B cell (primary cell): Measurements from ENCODE around the gene CEP170. TPM values are rescaled to one million over a fixed set of nuclear protein-coding genes. Genes with fewer than 3 reads are reported as not detected.

Experiments
- ATAC-seq: fragments of 200-7000 bp; cut with Tn5 transposase; one replicate; pipeline ENCODE4 v1.10.0; 2021; ENCODE audit warnings: low read depth, mild to moderate bottlenecking, moderate number of reproducible peaks, moderate library complexity
- CTCF ChIA-PET: fragments of 350-600 bp; sonication (Branson Sonifier 250); formaldehyde crosslinking; loops from one replicate; lab custom pipeline; 2021; ENCODE audit warnings: antibody characterized with exemption, inconsistent platforms; lab: Charles Lee
- POLR2A ChIA-PET: fragments of 350-600 bp; sonication (Branson Sonifier 250); formaldehyde crosslinking; loops from one replicate; lab custom pipeline; 2021; ENCODE audit warnings: antibody characterized with exemption; lab: Charles Lee
- DNase-seq: peaks from one replicate; pipeline ENCODE4 v3.0.0; 2013
- H2AFZ ChIP-seq: 2 replicates; pipeline ENCODE4 v1.6.1; 2012; ENCODE audit warnings: mild to moderate bottlenecking, low read depth, low read length; ENCODE audit not compliant: insufficient read depth, poor library complexity, severe bottlenecking
- H3K27ac ChIP-seq, 2 donors: 1 replicate in 1 of 2; 2 replicates in 1 of 2; pipeline ENCODE4 v1.5.1; 2012 to 2013; ENCODE audit warnings: low read length in 2 of 2, mild to moderate bottlenecking in 2 of 2, moderate library complexity in 1 of 2
- H3K27me3 ChIP-seq, 4 experiments: fragments of 200-600 bp in 1 of 4; sonication (generic) in 1 of 4; replicated peaks in 1 of 4; 1 replicate in 2 of 4; 2 replicates in 2 of 4; pipeline versions ENCODE4 v1.6.1 to v1.7.0; 2013 to 2016; ENCODE audit warnings: low read length in 3 of 4, mild to moderate bottlenecking in 2 of 4, mixed read lengths in 1 of 4, moderate library complexity in 1 of 4; ENCODE audit not compliant: insufficient read depth in 4 of 4, control insufficient read depth in 3 of 4; ENCODE audit errors: control extremely low read depth in 1 of 4
- H3K36me3 ChIP-seq, 2 experiments: replicated peaks in 1 of 2; 1 replicate in 1 of 2; 2 replicates in 1 of 2; pipeline versions ENCODE4 v1.6.1 to v1.7.1; 2013; ENCODE audit warnings: low read length in 1 of 2; ENCODE audit not compliant: insufficient read depth in 2 of 2, control insufficient read depth in 1 of 2; ENCODE audit errors: control extremely low read depth in 1 of 2, extremely low read depth in 1 of 2
- H3K4me1 ChIP-seq, 2 donors: fragments of 200-600 bp in 1 of 2; sonication (generic) in 1 of 2; 1 replicate in 1 of 2; 2 replicates in 1 of 2; pipeline versions ENCODE4 v1.5.1 to v1.6.1; 2013 to 2017; ENCODE audit warnings: low read length in 2 of 2; ENCODE audit not compliant: control insufficient read depth in 2 of 2, insufficient read depth in 2 of 2
- H3K4me2 ChIP-seq: replicated peaks from 2 replicates; pipeline ENCODE3; 2012; ENCODE audit warnings: mild to moderate bottlenecking, low read depth, low read length; ENCODE audit not compliant: poor library complexity, severe bottlenecking
- H3K4me3 ChIP-seq, 5 experiments: fragments of 200-600 bp in 1 of 5; sonication (generic) in 1 of 5; 1 replicate in 3 of 5; 2 replicates in 2 of 5; pipeline versions ENCODE4 v1.5.1 to v1.7.0; 2011 to 2016; ENCODE audit warnings: low read length in 4 of 5, mild to moderate bottlenecking in 4 of 5, low read depth in 2 of 5, control low read depth in 1 of 5, moderate library complexity in 1 of 5; ENCODE audit not compliant: insufficient read depth in 1 of 5; ENCODE audit errors: control extremely low read depth in 1 of 5, extremely low read depth in 1 of 5
- H3K79me2 ChIP-seq: fragments of 200-600 bp; sonication (generic); one replicate; pipeline ENCODE4 v1.6.0; 2016; ENCODE audit warnings: low read length; ENCODE audit not compliant: control insufficient read depth, insufficient read depth
- H3K9ac ChIP-seq: fragments of 200-600 bp; sonication (generic); 2 replicates; pipeline ENCODE4 v1.6.1; 2017; ENCODE audit warnings: mild to moderate bottlenecking, low read length, moderate library complexity
- H3K9me3 ChIP-seq, 3 donors: one replicate each; pipeline versions ENCODE4 v1.6.1 to v1.7.1; 2013; ENCODE audit warnings: low read length in 2 of 3; ENCODE audit not compliant: control insufficient read depth in 2 of 3, insufficient read depth in 1 of 3; ENCODE audit errors: control extremely low read depth in 1 of 3
- H4K20me1 ChIP-seq: 2 replicates; pipeline ENCODE4 v1.6.0; 2012; ENCODE audit warnings: mild to moderate bottlenecking, low read length; ENCODE audit not compliant: insufficient read depth, control insufficient read depth, poor library complexity, severe bottlenecking
- H3K27ac Mint-ChIP-seq: one replicate; pipeline ENCODE4 v1.8.0; 2021; ENCODE audit warnings: mixed read lengths
- H3K27me3 Mint-ChIP-seq: one replicate; pipeline ENCODE4 v1.8.0; 2021; ENCODE audit warnings: mixed read lengths
- H3K4me1 Mint-ChIP-seq: one replicate; pipeline ENCODE4 v1.8.0; 2021; ENCODE audit warnings: mixed read lengths
- H3K4me3 Mint-ChIP-seq: one replicate; pipeline ENCODE4 v1.8.0; 2021; ENCODE audit warnings: mixed read lengths
- H3K9me3 Mint-ChIP-seq: one replicate; pipeline ENCODE4 v1.8.0; 2022; ENCODE audit warnings: mixed read lengths; ENCODE audit not compliant: insufficient read depth
- EZH2 ChIP-seq: IDR thresholded peaks from 2 replicates; pipeline ENCODE4 v1.6.1; 2012; ENCODE audit warnings: borderline replicate concordance, low read depth, mild to moderate bottlenecking, moderate library complexity, low read length; ENCODE audit not compliant: insufficient read depth, poor library complexity, severe bottlenecking
- WGBS: methylation state at CpG from one replicate; pipeline ENCODE4 v1.1.5; 2013; ENCODE audit warnings: missing lambda C conversion rate; ENCODE audit not compliant: insufficient coverage; 5-methylcytosine and 5-hydroxymethylcytosine counted together
- intact Hi-C: fragments of 100-400 bp; cut with micrococcal nuclease; formaldehyde crosslinking; loops from one replicate; pipeline ENCODE4 v1.10.0; 2022
- polyA plus RNA-seq: library from polyadenylated mRNA; depleted of rRNA; stranded (reverse); fragments of >200 nt; gene quantifications from 2 replicates; pipeline ENCODE4 v1.2.3, GENCODE V29; 2012
- total RNA-seq, 2 donors: library from RNA; stranded (reverse); fragments of 120-200 nt in 1 of 2; gene quantifications; 1 replicate in 1 of 2; 2 replicates in 1 of 2; pipeline versions ENCODE4 v1.2.3 to v1.2.4, GENCODE V29; 2013 to 2022
- TF ChIP-seq, protein P1 (sequence below): fragments of 200-600 bp; IDR thresholded peaks from one replicate; pipeline ENCODE4 v1.8.0; 2022; ENCODE audit warnings: antibody characterized with exemption, mild to moderate bottlenecking

CEP170 gene
- total and polyA plus RNA-seq, 2 donors (not counting 1 experiment from before 2014, with no cell fraction given) = 27.3 to 145 TPM

GRCh38 chr1:243251539-243251938, 3.5 kb downstream of the CEP170 start:
- Histone ChIP-seq H3K4me2 (peak overlapping the region; percentile 4), H3K4me3 (no peak overlapping the region), H3K9me3 (no peaks in the 10 kb centered on the region), H3K4me1 (peaks cover 35 to 45% of the 10 kb centered on the region in 2 donors), H3K79me2 (peaks cover 81% of the 10 kb centered on the region), H3K9ac (no peak overlapping the region), H4K20me1 (no peaks in the 10 kb centered on the region), H3K36me3 (no peaks in the 10 kb centered on the region), H2AFZ (no peak overlapping the region), H3K27ac (peak overlapping the region in 1 of 2 donors; percentile 15), H3K27me3 (no peaks in the 10 kb centered on the region)
- no peak for DNase-seq
- POLR2A ChIA-PET = no interaction called here
- Mint-ChIP-seq H3K4me1 (peaks cover 68% of the 10 kb centered on the region), H3K27ac (peak overlapping the region; percentile 34), H3K27me3 (no peaks in the 10 kb centered on the region), H3K4me3 (peak overlapping the region; percentile 44), H3K9me3 (no peaks in the 10 kb centered on the region)
- TF ChIP-seq, protein P1, sequence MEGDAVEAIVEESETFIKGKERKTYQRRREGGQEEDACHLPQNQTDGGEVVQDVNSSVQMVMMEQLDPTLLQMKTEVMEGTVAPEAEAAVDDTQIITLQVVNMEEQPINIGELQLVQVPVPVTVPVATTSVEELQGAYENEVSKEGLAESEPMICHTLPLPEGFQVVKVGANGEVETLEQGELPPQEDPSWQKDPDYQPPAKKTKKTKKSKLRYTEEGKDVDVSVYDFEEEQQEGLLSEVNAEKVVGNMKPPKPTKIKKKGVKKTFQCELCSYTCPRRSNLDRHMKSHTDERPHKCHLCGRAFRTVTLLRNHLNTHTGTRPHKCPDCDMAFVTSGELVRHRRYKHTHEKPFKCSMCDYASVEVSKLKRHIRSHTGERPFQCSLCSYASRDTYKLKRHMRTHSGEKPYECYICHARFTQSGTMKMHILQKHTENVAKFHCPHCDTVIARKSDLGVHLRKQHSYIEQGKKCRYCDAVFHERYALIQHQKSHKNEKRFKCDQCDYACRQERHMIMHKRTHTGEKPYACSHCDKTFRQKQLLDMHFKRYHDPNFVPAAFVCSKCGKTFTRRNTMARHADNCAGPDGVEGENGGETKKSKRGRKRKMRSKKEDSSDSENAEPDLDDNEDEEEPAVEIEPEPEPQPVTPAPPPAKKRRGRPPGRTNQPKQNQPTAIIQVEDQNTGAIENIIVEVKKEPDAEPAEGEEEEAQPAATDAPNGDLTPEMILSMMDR = no peak
- TF ChIP-seq EZH2 = no peak
- CTCF ChIA-PET = interaction anchor here (0.9 kb wide), 1 partner anchor 10 kb away, joined by 3 read pairs; no protein-coding TSS in a partner anchor
- ATAC-seq = no peak
- intact Hi-C loops = loop anchor here (10.0 kb wide), 2 partner anchors 1407 to 1717 kb away; partner anchors contain the start of genes EXO1 and KMO
- WGBS = no CpG with 5 or more reads among the region's 1 CpG

DNA sequence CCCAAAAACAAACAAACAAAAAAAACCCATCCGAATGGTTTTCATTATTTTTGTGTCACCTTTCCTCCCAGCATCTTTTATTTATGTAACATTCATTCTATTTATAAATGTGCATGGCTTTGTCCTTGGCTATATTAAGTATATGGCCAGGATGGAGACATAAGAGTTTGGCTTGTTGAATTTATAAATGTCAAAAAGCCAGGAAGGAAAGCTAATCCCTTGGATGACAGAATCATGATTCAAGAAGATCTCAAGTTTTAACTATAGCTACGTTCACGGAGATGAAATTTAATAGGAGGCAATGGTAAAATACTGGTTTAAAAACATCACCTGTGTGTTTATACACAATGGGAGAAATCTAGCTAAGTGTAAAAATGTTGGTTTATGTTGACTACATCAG, 5.0 kb downstream of the CEP170 start:
- no peak for DNase-seq
- Histone ChIP-seq H3K27me3 (no peaks in the 10 kb centered on the region), H3K27ac (no peak overlapping the region), H3K4me2 (no peak overlapping the region), H3K4me1 (peaks cover 35 to 45% of the 10 kb centered on the region in 2 donors), H3K9ac (no peak overlapping the region), H3K36me3 (no peaks in the 10 kb centered on the region), H3K9me3 (no peaks in the 10 kb centered on the region), H3K4me3 (no peak overlapping the region), H2AFZ (no peak overlapping the region), H4K20me1 (no peaks in the 10 kb centered on the region), H3K79me2 (peaks cover 90% of the 10 kb centered on the region)
- H3K27ac Mint-ChIP-seq = peak overlapping the region; percentile 42
- no peak for ATAC-seq
- no peaks in the 10 kb centered on the region for H3K9me3 Mint-ChIP-seq
- intact Hi-C loops = loop anchor here (10.0 kb wide), 2 partner anchors 1405 to 1715 kb away; partner anchors contain the start of genes EXO1 and KMO
- no CpG with 5 or more reads among the region's 3 CpGs for WGBS
- ChIA-PET CTCF (interaction anchor here (0.6 kb wide), 1 partner anchor 207 kb away, joined by 3 read pairs; no protein-coding TSS in a partner anchor), POLR2A (no interaction called here)
- H3K27me3 Mint-ChIP-seq = no peaks in the 10 kb centered on the region
- H3K4me1 Mint-ChIP-seq = peaks cover 67% of the 10 kb centered on the region
- TF ChIP-seq, protein P1 = no peak
- H3K4me3 Mint-ChIP-seq = no peak overlapping the region
